GM20000 (cell line): ENCODE measurements around the gene LIPJ.

Source experiments
- DNase-seq: peaks from one replicate; pipeline ENCODE4 v3.0.0; 2012; ENCODE audit warnings: low spot score
- CTCF ChIP-seq: IDR thresholded peaks from 2 replicates; pipeline ENCODE4 v1.5.1; 2012; ENCODE audit warnings: mild to moderate bottlenecking, control low read depth; ENCODE audit errors: extremely low read depth, missing control alignments

LIPJ gene

GRCh38 chr10:88647061-88647615, 60.6 kb downstream of the LIPJ start:
- TF ChIP-seq CTCF: no peak
- DNase-seq: no peak

- TF ChIP-seq CTCF: no peak
- no peak for DNase-seq
These were observed 64.6 kb downstream of the LIPJ start for GRCh38 chr10:88651101-88651551.

- DNase-seq: no peak
- TF ChIP-seq CTCF: no peak
These were observed 66.1 kb downstream of the LIPJ start for GRCh38 chr10:88652616-88653015.
